Activated gamma-delta T cell (primary cell): ENCODE results near the gene SLC19A1.

Experiments
- DNase-seq: peaks from one replicate; lab custom pipeline; 2025; lab: John Stamatoyannopoulos, UW
- total RNA-seq, 2 donors: gene quantifications; one replicate each; lab custom pipeline; 2026; lab: John Stamatoyannopoulos, UW

Gene SLC19A1
- 3.0 to 6.8 reads per million in 2 donors for total RNA-seq

DNA sequence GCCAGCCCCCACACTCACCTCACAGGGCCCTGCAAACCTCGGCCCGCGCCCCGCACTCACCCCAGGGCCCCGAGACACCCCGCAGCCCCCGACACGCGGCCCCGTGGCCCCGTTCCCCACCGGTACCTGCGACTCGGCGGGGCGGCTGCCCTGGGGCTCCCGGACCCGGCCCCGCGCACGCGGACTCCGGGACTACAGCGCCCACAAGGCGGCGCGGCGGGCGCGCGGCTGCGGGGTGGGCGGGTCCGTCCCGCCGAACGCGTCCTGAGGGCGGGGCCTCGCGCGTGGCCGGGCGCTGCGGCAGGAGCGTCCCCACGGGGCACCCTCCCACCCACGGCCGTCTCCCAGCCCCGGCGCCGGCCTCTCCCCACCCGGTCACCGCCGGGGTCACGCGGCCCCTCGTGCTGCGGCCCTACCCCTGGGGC is at the start of gene SLC19A1:
SLC19A1 (minus strand) TSS at position 199 of the 425 bp plus-strand sequence. CDS start 4,481 bp downstream, outside the sequence.
- peak; percentile 53 for DNase-seq

DNA sequence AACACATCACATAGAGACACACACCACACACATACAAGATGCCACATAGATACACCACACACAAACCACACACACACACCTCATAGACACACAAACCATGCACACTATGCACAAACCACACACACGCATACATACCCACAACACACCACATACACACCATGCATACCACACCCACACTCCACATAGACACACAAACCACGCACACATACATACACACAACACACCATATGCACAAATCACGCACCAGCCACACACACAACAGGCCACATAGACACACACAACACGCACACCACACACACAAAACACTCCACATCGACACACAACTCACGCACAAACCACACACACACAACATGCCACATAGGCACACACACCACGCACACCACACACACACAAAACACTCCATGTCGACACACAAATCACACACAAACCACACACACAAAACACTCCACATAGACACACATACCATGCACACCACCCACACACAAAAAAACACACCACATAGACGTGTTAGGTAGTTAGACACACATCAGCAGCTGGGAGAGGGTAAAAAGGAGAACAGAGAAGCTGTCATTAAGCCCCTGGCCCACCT is 49.5 kb upstream of the SLC19A1 start:
- no peak for DNase-seq

DNA sequence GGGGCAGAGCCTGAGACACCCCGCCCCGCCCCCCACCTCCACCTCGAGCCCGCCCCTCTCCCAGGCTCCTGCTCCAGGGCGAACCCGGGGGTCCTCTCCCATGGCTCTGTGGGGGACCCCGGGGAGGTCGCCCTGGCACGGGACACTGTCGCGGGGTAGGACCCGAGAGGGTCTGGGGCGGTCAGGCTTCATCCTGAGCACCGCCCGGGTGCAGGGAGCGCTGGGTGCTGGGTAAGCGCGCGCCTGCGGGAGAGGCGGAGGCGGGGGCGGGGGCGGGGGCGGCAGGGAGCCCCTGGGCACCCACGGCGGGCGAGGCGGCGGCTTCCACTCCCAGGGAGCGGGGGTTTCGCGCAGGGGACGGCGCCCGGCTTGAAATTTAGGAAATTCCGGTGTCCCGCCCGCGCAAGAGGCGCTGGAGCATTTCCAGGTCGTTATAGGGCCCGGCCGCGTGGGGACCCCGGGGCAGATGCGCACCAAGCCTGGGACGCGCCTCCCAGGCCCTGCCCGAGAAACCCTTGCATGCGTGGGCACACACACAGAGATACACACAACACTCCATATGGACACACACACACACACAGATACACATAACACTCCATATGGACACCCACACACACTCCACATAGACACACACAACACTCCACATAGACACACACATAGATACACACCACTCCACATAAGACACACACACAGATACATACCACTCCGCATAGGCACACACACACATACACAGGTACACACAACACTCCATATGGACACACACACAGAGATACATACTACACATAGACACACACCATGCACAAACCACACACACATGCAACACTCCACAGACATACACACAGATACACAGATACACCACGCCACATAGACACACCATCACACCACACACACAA is 48.7 kb upstream of the SLC19A1 start:
- no peak for DNase-seq

DNA sequence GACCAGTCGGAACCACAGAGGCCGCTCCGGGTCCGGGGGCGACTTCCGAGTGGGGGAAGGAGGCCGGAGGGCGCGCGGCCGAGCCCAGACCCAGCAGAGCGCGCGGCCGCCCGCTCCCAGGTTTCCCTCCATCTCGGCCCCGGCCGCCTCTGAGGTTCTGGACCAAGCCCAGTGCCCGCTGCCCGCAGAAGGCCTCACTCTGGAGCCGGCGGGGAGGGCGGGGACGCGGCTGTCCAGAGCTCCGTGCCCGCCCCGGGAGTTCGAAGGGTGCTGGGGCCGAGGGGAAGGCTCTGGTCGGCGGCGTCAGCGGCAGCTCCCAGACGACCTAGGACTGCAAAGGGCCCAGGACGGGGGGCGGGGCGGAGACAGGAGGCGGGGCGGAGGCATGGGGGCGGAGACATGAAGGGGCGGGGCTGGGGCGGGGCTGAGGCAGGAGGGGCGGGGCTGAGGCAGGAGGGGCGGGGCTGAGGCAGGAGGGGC is 48.0 kb upstream of the SLC19A1 start:
- peak; percentile 64 for DNase-seq

DNA sequence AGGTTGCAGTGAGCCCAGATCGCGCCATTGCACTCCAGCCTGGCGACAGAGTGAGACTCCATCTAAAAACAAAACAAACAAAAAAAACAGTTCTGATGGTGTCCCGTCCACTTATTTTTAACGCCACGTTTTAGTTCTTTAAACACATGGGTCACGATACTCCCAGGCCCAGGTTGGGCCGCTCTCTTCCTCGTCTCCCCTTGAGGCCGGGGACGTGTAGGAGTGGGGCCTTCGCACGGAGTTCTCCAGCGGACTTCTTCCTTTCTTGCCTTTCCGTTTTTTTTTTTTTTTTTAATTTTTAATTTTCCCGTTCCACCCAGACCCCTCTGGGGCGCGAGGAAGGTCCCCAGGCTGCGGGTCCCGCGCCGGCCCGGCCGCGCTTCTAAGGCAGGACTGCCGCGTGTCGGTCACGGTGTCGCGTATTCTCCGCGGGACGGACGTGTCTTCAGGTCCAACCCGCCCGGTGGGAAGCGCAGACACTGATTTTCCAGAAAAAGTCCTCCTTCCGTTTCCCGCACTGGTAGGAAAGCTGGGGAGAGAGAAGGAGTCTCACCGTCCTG is 47.5 kb upstream of the SLC19A1 start:
- DNase-seq = no peak

DNA sequence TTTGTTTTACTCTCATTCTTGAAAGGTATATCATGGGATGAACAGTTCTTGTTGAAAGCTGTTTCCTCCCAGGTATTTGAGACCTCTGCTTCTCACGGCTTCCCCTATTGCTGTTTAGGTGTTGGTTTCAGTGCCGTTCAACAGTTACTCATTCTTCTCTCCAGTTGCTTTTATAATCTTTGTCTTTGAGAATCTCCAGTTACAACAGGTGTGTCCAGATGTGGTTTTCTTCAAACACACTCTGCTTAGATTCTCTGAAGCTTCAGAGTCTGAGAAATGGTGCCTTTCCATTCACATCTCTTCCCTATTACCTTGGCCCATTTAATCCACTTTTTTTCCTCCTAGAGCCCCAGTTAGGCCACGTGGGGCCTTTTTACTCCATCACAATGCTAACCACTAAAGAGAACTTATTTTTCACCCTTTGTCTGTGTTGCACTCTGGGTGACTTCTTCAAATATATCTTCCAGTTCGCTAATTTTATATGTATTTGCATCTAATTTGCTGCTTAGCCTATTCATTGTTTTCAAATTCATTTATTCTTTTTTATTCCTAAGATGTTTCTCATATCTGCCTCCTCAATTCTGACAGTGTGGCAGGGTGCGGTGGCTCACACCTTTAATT is 46.7 kb upstream of the SLC19A1 start:
- no peak for DNase-seq

DNA sequence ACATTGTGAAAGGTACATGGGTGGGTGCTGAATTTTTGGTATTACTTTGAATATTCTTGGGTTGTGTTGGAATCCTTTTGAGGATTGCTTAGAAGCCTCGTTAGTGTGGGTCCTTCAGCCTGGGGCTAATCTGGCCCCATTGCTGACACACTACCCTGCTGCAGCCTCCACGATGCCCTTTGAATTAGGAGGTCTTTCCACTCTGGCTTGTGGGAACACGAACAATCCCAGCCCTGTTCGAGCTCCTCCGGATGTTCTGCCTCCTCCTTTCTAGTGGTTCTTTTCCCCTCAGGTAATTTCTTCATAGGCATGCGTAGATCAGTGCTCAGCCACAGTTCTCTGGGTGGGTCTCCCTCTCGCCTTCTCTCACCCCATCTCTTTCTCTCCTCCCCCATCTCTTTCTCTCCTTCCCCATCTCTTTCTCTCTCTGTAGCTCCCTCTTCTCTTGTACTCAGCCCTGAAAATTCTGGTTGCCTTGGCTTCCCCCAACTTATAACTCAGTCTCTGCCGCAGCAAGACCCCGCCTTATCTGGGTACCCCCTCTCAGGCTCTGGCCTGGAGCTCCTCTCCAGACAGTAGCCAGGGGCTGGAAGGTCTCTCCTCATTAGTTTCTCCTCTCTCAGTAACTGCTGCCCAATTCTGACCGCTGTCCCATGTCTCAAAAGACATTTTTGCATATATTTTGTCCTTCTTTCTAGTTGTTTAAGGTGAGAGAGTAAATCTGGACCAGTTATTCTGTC is 46.0 kb upstream of the SLC19A1 start:
- no peak for DNase-seq

DNA sequence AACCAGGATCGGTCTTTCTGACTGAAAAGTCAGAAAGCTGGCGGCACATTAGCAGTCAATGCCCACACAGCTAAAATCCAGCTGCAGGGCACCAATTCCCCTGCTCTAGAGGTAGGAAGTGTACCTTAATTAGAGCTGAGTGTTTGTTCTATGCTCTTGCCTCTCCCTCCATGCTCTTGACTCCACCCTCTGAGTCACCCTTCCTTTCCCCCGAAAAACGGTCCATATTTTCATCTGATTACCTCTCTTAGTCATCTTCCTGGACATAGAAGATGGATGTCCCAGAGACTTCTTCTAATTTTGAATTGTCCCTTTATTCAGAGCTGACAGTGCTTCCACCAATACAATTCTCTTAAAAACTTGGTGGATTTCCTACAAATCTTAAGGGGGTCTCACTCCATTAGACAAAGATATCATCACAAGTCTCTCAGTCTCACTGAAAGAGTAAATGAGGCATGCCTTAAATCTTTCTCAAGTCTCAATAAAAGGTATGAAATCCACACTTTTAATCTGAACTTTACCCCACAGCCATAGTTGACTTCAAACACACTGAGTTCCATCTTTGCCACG is 44.1 kb upstream of the SLC19A1 start:
- no peak for DNase-seq

DNA sequence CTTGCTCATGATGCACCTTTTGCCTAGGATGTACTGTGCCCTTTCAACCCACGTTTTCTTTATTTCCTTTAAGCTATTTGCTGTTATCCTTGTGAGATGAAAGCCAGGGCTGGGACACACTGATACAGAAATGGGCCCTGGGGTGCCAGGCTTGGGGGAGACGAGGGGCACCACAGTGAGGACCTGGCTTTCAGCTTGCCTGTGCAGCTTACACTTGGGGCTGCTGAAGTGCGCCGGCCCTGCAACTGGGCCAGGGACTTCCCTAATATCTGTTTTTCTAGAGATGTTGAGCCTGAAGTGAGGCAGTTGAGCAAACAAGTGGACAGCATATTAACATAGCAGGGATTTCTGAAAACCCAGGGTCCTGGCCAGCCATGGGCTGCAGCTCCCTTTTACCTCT is 42.5 kb upstream of the SLC19A1 start:
- DNase-seq = no peak

DNA sequence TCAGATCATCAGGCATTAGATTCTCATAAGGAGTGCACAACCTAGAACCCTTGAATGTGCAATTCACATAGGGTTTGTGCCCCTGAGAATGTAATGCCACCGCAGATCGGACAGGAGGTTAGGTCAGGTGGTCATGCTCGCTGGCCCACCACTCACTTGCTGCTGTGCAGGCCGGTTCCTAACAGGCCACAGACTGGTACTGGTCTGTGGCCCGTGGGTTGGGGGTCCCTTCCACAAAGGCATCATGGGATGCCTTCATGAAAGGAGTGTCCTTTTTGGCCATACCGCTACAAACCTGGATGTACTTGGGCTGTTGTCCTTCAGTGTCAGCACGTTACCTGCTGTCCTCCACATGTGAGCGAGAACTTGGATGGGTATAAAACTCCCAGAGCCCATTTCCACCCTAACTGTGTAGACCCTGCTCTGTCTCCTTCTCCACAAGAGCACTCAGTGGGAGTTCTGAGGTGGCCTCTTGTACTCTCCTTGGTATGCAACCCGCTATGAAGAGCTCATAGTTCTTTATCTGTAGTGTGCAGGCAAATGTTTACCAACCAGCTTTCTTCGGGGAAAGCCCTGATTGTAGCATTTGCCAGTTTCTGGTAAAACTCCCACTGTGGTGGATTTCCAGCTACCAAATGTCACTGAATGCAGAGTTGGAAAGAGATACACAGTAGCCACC is 41.7 kb upstream of the SLC19A1 start:
- no peak for DNase-seq

DNA sequence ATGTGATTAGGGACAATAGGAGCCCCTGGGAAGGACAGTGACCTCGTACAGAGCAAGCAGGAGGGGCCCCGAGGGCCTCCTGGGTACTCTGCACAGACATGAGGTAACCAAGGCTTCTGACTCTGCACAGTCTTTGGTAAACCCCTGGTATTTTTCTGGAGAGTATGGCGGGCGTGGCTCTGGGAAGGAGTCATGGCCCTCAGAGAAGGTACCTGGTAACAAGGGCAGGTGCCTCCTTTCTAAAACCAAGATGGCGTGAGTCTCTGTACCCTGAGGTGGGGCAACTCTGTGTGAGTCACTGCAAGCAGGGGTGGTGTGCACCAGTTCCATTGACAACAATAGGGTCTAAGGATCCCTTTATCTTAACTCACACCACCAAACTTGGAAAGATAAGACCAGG is 39.9 kb upstream of the SLC19A1 start:
- no peak for DNase-seq

DNA sequence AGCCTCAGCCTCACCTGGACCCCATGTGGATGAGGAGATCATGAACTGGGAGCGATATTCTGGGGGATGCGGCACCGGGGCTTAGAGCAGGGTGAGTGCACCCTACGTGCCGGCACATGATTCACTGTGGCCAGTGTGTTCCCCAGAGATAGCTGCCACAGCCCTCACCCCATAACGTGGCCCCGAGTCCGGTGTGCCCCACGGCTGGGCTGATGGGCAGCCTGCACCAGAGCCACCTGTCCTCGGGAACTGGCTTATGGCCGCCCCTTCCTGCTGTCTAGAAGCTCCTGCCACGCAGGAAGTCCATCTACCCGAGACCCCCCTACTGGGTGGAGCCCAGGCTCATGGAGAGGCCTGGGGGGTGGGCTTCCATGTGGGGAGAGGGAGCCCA is 39.1 kb upstream of the SLC19A1 start:
- DNase-seq = no peak

DNA sequence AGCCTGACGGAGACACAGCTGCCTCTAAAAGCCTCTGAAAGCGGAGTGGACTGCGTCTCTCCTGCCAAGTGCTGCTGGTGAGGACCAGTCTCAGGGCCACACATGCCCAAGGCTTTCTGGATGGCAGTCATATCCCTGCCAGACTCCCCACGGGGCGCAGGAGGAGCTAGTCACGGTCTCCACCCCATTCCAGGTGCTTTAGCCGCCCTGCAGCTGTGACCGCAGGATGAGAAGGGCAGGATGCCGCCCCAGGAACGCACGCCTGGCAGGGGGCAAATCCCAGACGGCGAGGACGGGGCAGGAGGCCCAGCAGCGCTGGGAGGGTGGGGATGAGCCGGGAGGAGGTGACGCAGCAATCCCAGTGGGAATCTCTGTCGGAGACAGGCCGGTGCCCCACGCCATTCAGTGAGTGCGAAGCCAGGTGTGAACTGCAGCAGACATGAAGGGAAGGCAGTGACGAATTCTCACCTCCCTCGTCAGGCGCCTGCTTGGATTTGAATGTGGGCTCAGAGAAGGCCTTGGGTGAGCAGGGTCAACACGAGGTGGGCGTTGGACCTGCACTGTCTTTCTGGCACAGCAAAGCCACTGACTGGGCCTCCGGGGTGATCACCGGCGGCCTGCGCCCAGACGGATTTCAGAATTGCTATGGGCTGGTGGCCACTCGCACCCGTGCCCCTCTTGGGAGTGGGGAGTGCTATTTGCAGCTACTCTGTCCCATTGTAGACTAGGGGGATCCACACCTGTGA is 38.5 kb upstream of the SLC19A1 start:
- no peak for DNase-seq

DNA sequence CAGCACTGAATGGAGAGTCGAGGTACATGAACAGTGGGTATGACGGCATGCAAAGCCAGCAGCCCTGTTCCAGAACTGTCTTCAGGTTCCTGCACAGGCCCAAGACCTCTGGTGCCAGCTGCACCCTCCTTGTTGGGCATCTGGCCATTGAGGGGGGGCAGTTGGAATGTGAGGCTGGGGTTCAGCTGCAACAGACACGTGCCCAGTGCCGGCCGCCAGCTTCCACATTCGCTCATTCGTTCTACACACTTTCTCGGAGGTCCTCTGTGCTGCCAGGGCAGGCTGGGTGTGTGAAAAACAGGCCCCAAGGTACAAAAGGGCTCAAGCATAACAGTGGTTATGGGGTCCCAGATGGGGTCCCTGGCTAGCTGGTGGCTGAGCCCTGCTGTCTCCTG is 37.9 kb upstream of the SLC19A1 start:
- no peak for DNase-seq

DNA sequence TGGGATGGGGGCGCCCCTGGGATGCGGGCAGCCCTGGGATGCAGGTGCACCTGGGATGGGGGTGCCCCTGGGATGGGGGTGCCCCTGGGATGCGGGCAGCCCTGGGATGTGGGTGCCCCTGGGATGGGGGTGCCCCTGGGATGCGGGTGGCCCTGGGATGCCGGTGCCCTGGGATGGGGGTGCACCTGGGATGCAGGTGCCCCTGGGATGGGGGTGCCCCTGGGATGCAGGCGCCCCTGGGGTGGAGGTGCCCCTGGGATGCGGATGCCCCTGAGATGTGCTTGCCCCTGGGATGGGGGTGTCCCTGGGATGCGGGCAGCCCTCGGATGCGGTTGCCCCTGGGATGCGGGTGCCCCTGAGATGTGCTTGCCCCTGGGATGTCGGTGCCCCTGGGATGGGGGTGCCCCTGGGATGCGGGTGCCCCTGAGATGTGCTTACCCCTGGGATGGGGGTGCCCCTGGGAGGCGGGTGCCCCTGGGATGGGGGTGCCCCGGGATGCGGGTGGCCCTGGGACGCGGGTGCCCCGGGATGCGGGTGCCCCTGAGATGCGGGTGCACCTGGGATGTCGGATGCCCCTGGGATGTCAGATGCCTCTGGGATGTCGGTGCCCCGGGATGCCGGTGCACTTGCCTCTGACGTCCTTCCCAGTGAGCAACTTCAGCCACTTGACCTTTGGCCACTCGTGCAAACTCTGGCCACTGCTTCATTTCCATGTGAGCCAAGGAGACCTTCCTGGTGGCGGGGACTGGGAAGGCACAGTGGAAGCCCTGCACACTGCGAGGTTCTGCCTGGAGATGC is 37.3 kb upstream of the SLC19A1 start:
- DNase-seq = no peak

DNA sequence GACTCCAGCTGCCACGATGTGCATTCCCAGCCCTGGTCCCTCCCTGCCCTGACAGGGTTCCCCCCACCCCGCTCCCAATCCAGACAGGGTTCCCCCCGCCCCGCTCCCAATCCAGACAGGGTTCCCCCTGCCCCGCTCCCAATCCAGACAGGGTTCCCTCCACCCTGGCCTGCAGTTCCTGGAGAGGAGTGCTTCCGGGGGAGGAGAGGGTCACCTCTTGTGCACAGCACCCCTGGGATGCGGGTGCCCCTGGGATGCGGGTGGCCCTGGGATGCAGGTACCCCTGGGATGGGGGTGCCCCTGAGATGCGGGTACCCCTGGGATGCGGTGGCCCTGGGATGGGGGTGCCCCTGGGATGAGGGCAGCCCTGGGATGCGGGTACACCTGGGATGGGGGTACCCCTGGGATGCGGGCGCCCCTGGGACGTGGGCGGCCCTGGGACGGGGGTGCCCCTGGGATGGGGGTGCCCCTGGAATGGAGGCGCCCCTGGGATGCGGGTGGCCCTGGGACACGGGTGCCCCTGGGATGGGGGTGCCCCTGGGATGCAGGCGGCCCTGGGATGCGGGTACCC is 36.7 kb upstream of the SLC19A1 start:
- no peak for DNase-seq

DNA sequence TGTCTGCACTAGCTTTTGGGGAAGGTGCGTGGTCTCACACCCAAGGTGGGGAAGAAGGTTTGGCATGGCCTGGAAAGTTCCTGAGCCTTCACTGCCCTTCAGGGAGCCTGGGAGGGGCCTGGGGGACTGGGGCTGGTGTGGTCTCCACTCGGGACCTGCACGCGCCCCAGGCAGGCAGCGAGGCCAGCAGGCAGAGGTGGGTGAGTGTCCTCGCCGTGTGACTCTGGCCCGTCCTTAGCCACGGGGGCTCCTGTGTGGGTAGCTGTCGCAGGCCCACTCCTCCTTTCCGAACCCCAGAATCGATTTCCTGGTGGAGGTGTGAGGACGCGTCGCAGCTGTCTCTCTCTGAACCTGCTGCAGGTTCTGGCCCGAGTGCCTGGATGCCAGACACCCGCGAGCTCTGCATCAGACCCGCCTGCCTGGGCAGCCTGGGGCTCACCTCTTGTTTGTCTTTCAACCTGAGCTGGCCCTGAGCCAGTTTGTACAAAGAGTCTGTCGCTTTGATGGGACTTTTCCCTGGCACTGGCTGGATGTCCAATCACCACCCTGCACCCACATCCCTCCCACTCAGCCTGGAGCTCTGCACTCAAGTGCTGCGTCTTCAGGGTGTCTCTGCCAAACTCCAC is 36.0 kb upstream of the SLC19A1 start:
- no peak for DNase-seq

DNA sequence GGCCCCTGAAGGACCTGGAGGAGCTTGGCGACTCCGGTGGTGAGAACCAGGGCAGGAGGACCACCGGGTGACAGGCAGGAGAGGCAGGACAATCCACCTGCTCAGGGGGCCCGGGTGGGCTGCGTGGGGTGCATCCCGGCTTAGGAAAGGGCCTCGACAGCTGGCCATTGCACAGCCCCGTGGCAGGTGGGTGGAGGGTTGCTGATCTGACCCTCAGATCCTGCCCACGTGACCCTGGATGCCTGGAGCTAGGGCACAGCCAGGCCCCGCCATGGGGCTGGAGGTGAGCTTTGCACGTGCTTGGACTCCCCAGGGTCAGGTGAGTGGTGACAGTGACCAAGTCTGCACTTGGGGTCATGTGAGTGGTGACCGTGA is 35.5 kb upstream of the SLC19A1 start:
- no peak for DNase-seq
